Measurements from ENCODE around the gene SEC14L1.
"Not testable (repeated sequence)": the region's sequence is repeated elsewhere in the genome, so short reads cannot be mapped to it uniquely, and the experiment has no call there.

The SEC14L1 gene

GRCh38 chr17:77142689-77143088, 1.9 kb downstream of the SEC14L1 start:
- no peak for DNase-seq

- DNase-seq, result no peak
These were observed 2.5 kb downstream of the SEC14L1 start for GRCh38 chr17:77143306-77143705.

DNA sequence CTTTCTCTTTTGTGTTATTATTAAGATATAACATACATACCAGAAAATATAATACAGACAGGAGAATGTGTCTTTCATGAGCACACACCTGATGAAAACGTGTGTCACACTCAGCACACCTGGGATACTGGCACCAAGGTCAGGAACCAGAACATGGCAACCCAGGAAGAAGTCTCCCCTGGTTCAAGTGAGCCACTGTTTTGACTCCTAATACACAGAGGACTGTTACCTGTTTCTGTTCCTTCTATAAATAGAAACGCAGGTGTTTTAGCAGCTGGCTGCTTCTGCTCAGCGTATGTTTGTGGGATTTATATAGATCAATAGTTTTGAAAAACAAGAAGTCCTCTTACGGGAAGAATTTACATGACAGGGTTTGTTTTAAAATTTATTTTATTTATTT, 3.5 kb downstream of the SEC14L1 start:
- DNase-seq, result no peak

GRCh38 chr17:77145224-77145611, 4.4 kb downstream of the SEC14L1 start:
- DNase-seq, result no peak

DNA sequence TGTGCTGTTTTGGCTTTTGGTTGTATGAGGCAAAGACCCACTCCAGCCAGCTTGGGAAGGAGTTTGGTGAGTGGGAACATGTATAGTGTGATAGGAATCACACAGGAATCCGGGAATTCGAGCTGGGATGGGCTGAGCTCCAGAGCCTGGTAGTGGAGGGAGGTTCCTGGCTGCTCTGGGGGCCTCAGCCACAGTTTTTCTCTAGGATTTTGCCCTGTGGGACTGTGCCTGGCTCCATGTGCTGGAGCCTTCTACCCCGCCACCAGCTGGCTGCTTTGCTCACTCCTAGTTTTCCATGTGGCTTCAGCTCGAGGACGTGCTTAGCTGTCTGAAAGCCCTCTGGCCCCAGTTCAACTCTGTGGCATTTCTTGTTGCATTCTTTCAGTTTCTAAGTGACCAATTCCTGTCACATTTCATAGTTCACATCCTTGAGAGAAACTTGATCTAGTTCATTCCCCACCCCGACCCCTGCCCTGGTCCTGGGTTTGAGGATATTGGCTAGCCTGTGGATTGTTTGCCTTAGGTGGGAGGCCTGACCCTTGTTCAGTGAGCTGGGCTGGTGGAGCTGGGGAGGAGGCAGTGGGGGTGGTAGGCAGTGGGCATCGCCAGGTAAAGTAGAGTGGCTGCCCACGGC, 5.0 kb downstream of the SEC14L1 start:
- peak; percentile 85 for DNase-seq

DNA sequence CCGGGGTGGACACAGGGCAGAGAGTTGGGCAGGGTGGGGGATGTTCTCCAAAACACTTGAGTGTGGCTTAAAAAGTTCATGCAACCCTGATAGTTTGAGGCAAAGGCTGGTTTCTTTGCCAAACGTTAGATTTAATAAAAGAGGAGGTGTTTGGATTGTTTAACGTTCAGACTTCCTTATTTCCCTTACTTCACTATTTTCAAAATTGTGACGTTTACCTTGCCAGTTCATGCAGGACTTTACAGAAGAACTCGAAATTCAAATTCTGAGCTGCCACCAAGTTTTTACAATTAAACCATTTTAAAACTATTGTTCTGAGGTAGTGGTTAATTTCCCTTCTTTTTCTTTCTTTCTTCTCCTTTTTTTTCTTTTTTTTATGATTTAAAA, 5.5 kb downstream of the SEC14L1 start:
- DNase-seq, result no peak

DNA sequence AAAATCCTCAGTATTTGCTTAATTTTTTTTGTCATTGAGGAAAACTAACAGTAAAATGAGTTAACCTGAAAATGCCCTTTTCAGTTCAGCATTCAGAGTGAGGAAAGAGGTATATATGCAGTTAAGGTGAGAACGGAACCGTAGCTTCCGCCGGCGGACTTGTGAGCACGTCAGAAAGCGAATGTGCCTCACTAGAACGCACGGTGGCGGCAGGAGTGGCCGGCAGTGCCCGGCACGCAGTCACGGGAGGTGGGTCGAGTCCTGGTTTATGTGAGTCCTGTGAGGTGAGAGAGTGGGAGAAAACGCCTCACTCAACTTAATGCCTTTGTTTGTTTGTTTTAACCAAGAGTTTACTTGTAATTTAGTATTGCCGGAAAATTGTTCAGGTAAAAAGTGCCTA, 6.1 kb downstream of the SEC14L1 start:
- no peak for DNase-seq

GRCh38 chr17:77147357-77147801, 6.6 kb downstream of the SEC14L1 start:
- DNase-seq, result no peak

DNA sequence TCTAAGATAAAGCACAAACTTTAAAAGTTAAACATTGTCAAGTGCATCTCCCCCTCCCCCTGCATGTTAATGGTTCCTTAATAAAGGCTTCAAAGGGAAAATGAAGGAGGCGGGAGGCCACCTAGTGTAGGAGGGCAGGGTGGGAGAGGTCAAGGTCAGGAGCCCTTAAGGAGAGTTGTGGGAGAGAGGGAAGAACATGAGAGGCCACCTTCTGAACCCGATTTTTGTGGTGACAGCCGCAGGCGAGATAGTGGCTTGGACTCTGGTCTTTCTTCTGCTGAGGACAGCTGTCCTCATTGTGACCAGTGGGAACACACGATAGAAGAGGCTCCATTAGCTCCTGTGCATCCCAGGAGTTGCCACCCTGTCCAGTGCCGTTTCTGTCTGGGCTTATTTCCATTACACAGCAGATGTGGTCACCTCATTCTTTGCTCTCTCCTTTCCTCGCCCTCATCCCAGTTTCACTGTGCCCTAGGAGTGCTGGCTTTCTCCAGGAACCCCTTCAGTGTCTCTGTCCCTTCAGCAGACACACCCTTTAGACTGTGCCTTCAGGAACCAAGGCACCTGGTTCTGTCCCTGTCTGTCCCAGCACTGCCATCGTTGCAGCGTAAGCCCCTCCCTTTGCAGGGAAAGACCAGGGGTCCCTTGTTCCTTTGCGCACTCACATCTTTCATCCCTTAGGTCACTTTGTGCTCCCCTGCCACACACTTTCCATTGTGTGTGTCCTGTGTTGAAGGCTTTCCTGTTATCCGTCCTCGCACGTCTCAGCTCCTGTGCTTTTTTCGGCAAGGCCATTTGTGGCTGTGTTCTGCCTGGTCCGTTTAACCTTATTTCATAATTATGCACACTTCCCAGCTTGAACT, 7.5 kb downstream of the SEC14L1 start:
- no peak for DNase-seq

DNA sequence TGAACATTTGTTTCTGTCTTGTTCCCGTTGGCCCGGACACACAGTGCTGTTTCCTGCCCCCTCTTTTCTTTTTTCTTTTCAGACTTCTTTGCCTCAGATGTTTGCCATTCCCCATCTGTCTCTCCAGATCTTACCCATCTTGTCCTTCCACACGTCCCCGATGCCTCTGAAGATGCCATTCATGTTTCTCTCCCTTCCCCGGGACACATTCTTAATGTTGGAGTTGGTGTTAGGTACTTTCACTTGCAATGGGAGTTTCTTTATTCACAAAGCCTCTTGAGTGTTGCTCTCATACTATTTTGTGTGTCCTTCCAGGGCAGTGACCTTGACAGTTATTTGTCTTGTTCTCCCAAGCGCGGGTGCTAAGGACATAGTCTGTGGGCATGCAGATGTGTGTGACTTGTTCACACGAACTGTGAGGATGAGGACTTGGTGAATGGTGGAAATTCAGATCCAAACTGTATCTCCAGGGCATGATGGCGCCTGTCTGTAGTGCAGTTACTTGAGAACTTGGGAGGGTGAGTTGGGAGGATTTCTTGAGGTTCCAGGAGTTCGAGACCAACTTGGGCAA, 8.3 kb downstream of the SEC14L1 start:
- no peak for DNase-seq

DNA sequence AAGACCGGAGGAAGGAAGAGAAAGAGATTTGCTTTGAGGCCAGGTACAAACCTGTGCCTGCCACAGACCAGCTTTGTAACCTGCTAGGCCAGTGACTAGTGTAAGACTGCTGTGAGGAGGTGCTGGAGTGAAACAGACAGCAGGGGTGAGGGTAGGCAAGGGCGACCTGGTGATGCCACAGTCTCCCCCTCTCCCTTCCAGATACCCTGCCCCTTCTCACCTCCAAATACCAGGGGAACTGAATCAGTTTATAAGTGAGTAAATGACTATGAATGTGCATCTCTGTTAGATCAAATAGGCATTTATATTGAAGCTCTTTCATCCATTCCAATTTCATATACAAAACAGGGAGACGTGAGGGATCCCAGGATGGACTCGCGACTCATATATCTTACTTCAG, 9.4 kb downstream of the SEC14L1 start:
- no peak for DNase-seq

DNA sequence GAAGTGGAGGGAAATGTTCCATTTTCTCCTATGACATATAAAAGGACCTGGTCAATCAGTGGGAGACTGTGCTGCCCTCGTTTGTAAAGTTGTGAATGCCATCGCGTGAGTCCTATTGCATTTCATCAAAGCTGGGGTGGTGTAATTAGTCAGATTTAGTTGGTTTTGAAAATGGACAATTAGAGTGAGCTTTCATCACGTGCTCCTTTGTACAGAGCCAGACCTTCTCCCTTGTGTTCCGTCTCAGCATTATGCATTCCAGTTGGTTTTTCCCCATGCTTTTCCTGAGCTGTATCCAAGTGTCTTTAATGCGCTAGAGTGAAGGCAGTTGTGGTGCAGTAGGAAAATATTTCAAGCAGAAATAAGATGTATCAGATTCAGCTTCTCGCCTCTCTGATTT, 10.4 kb downstream of the SEC14L1 start:
- DNase-seq, result no peak

GRCh38 chr17:77152056-77152455, 11.3 kb downstream of the SEC14L1 start:
- DNase-seq, result not testable (repeated sequence)

DNA sequence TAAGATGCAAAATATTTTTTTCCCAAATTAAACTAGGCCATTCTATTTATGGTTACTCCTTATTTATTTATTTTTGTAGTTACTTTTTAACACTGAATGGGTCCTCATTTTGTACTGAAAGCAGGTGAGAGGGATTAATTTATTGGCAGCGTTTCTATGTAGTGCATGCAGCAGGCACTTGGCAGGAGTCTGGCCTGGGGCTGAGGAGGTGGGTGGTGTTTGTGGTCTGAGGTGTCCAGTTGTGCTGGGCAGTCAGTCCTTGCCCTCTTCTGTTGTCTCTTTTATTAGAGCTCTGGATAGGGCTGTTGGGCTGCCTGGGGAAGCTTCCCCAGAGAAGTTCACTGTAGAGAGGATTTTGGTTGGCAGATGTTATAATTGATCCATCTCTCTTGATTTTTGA, 12.7 kb downstream of the SEC14L1 start:
- DNase-seq, result no peak

GRCh38 chr17:77153999-77154586, 13.3 kb downstream of the SEC14L1 start:
- DNase-seq, result no peak

GRCh38 chr17:77155125-77155524, 14.4 kb downstream of the SEC14L1 start:
- DNase-seq, result no peak

DNA sequence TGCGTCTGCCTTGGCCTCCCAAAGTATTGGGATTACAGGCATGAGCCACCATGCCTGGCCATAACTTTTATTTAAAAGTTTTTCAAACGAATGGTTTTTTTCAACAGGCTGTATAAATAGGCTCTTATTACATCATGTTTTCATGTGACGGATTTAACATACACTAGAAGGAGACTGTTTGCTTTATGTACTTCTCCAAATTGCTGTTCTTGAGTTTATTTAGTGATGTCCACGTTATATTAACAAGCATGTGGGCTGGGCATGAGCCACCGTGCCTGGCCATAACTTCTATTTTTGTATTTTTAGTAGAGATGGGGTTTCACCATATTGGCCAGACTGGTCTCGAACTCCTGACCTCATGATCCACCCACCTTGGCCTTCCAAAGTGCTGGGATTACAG, 17.0 kb downstream of the SEC14L1 start:
- not testable (repeated sequence) for DNase-seq

- DNase-seq, result peak; percentile 33
These were observed 19.5 kb downstream of the SEC14L1 start for GRCh38 chr17:77160091-77160874.

GRCh38 chr17:77160875-77161530, 20.2 kb downstream of the SEC14L1 start:
- no peak for DNase-seq

DNA sequence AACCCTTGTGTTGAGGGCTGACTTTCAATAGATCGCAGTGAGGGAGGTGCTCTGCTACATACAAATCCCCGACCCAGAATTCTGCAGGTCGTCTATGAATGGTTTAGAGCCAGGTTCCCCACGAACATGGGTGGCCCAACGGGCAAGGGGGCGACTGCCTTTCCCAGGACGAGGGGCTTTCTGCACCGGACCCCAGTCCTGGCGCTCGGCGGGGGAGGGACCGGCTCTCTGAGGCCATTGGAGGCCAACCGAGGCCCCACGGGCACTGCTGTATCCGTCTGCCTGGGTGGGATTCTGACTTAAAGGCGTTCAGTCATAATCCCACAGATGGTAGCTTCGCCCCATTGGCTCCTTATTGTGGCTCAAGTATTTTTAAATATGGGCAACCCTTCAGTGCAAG, 21.2 kb downstream of the SEC14L1 start:
- DNase-seq, result no peak

GRCh38 chr17:77163001-77163400, 22.2 kb downstream of the SEC14L1 start:
- DNase-seq, result no peak
